TTC549 (cell line): ENCODE results near the gene ANGPTL4.
"Not testable (repeated sequence)": the region's sequence is repeated elsewhere in the genome, so short reads cannot be mapped to it uniquely, and the experiment has no call there.

Experiments used
- FAIRE-seq: peaks from 2 replicates; lab custom pipeline; 2012; peaks lifted over from hg19 to GRCh38; lab: Jason Lieb, UNC

ANGPTL4 gene

DNA sequence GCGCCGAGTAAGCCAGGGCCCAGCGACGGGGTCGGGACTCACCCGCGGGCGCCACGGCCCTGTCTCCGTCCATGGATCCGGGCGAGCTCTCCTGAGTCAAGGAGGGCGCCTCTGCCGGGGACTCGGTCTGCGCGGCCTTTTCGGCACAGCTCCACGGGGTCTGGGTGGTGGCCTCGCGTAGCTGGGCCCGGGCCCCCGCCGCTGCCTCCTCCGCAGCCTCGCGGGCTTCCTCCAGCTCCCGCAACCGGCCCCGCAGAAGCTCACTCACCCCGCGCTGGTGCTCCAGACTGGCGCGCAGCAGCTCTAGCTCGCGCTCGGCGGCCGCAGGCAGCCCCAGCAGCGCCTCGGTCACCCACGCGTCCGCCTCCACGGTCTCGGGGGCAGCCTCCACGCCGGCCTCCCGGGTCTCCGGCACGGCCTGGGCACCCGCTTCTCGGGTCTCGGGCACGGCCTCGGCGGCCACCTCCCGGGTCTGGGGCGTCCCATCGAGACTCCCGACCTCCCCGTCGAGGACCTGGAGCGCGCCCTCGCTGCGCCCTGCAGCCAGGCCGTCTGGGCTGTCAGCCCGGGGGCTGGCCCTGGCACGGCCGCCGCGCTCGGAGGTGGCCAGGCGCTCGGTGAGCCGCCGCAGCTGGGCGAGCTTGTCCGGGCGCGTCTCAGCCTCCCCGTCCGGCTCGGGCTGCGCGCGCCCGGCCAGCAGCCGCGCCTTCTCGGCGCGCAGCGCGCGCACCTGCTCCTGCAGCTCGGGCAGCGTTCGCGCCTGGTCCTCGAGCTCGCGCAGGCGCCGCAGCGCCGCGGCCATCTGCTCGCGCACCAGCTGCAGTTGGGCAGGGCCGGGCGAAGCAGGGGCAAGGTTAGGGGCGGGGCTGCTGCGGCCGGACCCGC is 29.3 kb upstream of the ANGPTL4 start:
- no peak for FAIRE-seq

DNA sequence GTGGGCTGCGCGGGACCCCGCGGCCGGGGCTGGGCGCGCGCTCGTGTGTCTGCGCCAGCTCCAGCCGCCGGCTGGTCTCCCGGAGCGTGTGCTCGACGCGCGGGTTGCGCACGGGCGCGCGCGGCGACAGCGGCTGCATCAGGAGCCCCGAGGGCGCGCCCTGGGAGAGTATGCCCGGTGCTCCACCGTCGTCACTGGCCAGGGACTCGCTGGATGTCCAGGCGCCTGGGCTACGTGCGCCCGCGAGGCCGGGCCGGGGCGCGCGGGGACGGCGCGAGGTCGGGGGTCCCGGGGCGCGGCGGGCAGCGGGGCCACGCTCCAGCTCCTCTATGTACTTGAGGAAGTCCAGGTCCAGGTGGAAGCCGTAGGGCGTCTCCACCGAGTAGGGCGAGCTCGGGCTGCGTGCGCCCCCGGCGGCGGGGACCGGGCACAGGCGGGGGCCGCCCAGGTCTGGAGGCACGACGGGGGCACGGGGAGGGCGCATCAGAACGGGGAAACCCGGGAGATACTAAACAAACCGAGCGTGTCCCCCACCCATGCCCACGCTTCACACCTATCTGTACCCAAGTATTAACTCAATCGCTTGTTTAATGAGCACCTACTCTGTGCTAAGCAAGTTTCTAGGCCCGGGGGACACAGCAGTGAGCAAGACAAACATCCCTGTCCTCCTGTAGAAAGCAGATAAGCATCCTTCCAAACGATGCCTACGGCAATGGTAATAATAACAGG is 28.4 kb upstream of the ANGPTL4 start:
- no peak for FAIRE-seq

DNA sequence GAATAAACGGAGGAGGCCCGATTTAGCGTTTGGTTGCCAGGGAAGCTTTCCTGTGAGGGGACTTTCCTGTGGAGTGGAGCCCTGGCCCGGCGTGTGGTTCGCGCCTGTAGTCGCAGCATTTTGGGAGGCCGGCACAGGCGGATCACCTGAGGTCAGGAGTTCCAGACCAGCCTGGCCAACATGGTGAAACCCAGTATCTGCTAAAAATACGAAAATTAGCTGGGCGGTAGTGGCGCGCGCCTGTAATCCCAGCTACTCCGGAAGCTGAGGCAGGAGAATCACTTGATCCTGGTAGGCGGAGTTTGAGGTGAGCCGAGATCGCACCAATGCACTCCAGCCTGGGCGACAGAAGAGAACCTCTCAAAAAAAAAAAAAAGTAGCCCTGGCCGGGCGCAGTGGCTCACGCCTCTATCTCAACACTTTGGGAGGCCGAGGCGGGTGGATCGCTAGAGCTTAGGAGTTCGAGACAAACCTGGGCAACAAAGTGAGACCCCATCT is 27.8 kb upstream of the ANGPTL4 start:
- FAIRE-seq: no peak

DNA sequence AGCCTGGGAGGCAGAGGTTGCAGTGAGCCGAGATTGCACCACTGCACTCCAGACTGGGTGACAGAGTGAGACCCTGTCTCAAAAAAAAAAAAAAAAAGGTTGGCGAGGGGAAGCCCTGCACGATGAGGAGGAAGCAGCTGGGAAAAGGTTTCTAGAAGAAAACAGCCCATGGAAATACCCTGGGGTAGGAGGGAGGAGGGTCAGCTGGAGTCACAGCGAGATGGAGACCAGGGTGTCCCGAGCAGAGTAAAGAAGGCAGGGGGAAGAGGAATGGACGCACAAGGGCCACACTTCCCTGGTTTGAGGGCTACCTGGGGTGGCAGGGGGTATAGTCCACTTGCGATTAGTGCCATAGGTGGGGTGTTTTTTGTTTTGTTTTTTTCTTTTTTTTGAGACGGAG is 27.3 kb upstream of the ANGPTL4 start:
- no peak for FAIRE-seq

DNA sequence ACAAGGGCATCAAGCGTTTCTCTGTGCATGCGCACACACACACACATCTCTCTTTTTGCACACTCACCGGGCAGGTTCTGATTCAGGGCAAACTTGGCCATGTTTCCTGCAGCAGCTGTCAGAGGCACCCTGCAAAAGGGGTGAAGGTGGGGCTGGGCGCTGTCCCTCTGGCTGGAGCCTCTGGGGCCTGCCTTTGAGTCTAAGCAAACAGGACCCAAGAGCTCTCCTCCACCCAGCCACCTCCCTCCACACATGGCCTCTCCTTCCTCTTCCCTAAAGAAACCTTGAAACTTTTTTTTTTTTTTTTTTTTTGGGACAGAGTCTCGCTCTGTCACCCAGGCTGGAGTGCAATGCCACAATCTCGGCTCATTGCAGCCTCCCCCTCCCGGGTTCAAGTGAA is 26.2 kb upstream of the ANGPTL4 start:
- FAIRE-seq: no peak

DNA sequence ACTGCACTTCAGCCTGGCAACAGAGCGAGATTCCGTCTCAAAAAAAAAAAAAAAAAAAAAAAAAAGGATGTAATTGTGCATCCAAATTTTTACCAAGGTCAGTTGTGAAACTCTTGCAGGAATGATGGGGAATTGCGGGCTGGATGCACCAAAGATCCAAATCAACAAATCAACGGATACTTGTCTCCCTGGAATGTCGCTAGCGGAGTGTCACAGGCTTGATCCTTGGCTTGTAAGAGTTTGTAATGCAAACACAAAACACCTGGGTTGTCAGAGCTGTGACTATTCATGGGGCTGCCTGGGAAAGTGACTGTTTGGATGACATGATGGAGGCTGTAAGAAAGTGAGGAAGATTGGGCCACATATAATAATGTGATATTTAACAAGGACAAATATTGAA is 25.1 kb upstream of the ANGPTL4 start:
- no peak for FAIRE-seq

DNA sequence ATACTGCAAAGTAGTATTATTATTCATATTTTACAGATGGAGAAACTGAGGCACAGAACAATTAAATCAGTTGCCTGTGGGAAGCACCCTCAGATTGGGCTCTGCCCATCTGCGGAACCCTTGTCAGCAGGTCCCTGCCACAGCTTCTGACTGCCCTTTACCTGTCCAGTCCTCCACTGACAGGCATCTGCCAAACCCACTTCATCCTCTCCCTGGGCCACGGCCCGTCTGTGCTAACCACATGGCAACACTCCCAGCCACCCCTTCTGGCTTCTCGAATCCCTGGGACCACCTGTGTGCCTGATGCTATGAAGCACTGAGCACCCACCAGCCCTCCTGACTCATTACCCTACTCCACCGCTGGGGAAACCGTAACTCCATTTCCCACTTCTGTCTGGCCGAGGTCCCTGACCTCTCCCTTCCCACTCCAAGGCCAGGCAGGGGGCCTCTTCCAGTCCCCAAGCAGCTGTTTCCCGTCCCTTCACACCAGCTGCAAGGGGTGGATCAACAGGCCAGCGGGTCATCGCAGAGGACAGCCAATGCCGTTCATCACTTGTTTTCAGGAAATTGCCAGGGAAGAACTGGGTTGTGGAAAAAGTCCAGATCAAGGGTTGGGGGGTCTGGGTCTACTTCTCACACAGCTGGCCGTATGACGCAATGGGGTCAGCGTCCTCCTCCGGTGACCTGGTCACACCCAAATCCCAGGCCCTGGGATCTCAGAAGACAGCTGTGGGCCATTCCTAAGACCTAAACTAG is 23.4 kb upstream of the ANGPTL4 start:
- FAIRE-seq: no peak

DNA sequence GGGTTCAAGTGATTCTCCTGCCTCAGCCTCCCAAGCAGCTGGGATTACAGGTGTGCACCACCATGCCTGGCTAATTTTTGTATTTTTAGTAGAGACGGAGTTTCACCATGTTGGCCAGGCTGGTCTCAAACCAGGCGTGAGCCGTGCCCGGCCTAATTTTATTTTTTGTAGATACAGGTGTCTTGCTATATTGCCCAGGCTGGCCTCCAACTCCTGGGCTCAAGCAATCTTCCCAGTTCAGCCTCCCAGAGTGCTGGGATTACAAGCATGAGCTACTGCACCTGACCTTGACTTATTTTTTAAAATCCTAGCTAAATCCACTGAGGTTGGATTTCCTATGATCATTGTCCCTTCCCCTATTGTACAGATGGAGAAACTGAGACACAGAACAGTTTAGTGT is 22.5 kb upstream of the ANGPTL4 start:
- not testable (repeated sequence) for FAIRE-seq

DNA sequence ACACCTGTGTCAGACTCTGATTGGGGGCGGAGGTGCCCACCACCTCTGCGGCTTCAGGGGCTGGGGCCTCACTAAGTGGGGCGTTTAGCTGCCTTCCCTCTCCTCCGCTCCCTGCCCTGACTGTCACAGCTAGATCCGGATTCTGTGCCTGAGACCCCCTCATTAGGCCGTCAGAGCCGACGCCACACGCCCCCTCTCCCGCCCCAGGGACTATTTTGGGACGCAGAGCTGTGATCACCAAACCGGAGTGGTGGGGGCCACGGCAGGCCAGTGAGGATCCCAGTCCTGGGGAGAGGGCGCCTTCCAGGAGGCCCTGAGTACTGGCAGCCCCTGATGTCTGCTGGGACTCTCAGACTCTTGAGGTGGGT is 21.7 kb upstream of the ANGPTL4 start:
- FAIRE-seq: no peak

DNA sequence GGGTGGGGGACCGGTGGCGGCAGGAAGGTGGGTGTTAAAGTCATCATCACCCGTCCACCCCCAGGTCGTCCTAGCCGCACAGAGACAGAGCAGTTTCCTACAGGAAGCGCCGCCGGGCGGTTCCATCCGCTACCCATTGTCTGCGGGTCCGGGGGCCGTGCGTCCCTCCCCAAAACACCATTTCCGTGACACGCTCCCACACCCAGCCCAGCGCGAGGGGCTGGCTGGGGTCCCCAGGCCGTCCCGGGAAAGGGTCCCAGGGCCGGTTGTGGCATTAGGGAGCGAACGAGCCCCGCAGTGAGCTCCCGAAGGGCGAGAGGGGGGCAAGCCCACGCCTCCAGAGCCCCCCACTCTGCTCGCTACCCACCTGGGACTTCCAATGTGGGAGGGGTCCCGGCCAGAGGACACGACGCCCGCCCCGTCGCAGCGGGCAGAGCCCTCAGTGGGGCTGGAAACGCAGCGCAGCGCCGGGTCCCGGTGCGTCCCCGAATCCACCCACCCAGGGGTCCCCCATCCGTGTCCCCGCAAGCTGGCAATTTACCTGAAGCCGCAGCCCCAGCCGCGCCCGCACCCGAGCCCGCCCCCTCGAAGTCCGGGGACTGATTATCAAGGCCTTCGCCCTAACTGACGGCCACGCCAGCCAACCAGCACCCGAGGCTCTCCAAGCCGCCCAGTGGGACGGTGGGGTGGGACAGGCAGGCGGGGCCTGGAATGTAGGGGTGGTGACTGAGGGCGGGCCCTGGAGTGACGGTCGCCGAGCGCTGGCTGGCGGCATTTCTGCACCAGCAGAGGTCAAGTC is 21.1 kb upstream of the ANGPTL4 start, which contains the start of gene KANK3:
TSS of gene KANK3 (minus strand) at position 579 of the 799 bp plus-strand sequence. CDS start 5,434 bp downstream, outside the sequence.
- no peak for FAIRE-seq

DNA sequence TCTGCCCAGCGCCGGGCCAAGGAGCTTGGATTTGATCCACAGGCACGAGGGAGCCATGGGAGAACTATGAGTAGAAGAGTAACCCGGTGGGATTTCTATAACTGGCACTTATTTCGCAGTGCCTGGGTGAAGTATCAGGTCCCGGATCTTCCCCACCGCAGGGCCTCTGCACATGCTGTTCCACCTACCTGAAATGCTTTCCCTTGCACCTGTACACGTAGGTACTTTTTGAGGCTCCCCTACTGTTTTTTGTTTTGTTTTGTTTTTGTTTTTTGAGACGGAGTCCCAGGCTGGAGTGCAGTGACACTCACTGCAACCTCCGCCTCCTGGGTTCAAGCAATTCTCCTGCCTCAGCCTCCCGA is 20.5 kb upstream of the ANGPTL4 start:
- no peak for FAIRE-seq

DNA sequence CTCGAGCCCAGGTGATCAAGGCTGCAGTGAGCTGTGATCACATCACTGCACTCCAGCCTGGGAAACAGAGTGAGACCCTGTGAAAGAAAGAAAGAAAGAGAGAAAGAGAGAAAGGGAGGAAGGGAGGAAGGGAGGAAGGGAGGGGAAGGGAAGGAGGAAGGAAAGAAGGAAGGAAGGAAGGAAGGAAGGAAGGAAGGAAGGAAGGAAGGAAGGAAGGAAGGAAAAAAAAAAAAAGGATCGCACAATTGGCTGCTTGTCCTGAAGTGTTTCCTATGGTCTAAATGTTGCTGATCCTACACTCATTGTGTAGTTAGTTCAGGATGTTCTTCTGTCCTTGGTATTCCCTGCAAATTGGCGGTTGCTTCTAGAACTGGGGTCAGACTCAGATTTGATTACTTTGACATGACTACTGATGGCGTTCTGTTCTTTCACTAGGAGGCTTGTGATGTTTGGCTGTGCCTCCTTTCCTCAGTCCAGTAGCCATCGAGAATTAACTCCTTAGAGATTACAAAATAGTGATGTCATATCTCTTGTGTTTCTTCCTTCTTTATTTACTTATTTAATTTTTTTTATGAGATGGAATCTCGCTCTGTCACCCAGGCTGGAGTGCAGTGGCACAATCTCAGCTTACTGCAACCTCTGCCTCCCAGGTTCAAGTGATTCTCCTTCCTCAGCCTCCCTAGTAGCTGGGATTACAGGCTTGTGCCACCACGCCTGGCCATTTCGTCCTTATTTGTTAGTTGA is 14.2 kb upstream of the ANGPTL4 start:
- FAIRE-seq: not testable (repeated sequence)

DNA sequence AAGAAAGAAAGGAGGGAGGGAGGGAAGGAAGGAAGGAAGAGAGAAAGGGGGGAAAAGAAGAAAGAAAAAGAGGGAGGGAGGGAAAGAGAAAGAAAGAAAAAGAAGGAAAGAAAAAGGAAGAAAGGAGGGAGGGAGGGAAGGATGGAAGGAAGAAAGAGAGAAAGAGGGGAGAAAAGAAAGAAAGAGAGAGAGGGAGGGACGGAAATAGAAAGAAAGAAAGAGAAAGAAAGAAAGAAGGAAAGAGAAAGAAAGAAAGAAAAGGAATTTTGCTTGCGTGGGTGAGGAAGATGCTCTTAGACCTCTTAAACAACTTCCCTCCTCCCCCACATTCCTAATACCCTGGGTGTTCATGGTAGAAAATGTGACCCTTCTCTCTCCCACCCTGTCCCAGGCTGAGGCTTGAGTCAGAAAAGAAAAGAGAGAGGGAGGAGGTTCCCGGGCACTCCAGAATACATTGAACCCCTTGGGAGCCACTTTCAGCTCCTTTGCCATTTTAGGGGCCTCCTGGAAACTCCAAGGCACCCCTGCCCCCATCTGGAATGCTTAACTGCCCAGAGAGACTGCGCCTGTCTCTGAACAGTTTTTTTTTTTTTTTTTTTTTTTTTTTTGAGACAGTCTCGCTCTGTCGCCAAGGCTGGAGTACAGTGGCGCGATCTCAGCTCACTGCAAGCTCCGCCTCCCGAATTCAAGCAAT is 11.7 kb upstream of the ANGPTL4 start:
- no peak for FAIRE-seq

DNA sequence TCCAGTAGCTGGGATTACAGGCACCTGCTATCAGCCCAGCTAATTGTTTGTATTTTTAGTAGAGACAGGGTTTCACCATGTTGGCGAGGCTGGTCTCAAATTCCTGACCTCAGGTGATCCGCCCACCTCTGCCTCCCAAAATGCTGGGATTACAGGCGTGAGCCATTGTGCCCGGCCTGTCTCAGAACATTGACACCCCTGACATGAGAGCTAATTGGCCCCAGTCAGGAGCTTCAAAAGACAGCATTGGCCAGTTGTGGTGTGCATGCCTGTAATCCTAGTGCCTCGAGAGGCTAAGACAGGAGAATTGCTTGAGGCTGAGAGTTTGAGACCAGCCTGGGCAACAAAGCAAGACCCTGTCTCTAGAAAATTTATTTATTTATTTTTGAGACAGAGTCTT is 11.1 kb upstream of the ANGPTL4 start:
- not testable (repeated sequence) for FAIRE-seq

DNA sequence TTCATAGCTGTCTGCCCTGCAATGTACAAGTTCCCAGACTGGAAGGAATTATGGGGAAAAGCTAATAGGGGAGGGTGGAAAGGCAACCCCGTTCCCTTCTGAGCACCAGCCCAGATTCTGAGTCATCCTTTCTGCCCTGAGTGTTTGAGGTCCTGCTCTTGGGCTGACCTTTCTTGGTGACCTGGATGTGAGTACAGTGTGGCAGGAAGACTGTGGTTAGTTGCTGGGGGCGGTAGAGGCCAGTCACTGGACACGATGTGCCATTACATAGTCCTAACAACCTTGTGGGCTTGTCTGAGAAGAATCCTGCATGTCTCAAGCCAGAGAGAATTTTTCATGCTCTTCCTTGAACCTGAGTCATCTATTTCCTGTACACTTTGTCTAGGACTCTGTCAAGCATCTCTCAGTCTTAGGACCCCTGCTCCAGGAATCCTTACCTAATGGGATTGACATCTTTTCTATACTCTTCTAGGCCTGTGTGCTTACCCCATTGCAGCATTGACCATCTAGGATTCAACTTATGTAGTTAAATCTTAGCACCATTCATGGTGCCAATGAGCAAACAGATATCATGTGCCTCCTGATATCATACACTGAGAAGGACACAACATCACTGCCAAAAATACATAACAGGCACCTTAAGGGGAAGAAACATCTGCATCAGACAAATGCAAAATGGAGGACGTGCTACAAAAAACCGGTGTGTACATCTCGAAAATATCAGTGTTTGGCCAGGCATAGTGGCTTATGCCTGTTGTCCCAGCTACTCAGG is 8.1 kb upstream of the ANGPTL4 start:
- FAIRE-seq: no peak

DNA sequence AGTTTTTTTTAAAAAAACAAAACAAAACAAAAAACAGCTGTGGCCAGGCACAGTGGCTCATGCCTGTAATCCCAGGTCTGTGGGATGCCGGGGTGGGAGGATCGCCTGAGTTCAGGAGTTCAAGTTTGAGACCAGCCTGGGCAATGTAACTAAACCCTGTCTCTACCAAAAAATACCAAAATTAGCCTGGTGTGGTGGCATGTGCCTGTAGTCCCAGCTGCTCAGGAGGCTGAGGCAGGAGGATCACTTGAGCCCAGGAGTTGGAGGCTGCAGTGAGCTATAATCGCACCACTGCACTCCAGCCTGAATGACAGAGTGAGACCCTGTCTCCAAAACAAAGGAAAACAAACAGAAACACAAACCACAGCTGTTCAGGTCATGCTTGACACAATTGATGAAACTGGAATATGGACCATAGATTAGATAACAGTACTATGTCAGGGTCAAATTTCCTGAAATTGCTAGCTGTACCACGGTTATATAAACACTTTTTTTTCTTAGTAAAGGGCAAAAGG is 6.9 kb upstream of the ANGPTL4 start:
- no peak for FAIRE-seq

DNA sequence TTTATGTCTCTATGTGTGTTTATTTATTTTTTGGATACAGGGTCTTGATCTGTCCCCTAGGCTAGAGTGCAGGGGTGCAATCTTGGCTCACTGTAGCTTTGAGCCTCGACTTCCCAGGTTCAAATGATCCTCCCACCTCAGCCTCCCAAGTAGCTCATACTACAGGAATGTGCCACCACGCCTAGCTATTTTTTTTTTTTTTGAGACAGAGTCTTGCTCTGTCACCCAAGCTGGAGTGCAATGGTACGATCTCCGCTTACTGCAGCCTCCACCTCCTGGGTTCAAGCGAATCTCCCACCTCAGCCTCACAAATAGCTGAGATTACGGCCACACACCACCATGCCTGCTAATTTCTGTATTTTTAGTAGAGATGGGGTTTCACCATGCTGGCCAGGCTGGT is 5.0 kb upstream of the ANGPTL4 start:
- FAIRE-seq: no peak

DNA sequence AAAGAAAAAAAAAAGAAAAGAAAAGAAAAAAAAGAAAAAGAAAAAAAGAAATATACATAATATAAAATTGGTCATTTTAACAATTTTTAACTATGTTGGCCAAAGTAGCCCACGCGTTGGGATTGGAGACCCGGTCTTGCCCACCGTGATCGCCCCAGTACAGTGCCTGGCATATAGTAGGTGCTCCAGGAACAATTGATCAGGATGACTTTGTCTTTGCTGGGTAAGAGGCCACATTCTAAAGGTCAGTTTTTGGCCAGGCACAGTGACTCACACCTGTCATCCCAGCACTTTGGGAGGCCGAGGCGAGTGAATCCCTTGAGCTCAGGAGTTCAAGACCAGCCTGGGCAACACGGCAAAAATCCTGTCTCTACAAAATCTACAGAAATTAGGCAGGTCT is 3.8 kb upstream of the ANGPTL4 start:
- no peak for FAIRE-seq
